D341Med (cell line): ENCODE measurements around the gene REXO1.

Experiments
- DNase-seq: peaks from one replicate; pipeline ENCODE4 v3.0.0; 2012; ENCODE audit warnings: low spot score

The REXO1 gene

GRCh38 chr19:1828279-1829238 is 19.7 kb downstream of the REXO1 start:
- no peak for DNase-seq

DNA sequence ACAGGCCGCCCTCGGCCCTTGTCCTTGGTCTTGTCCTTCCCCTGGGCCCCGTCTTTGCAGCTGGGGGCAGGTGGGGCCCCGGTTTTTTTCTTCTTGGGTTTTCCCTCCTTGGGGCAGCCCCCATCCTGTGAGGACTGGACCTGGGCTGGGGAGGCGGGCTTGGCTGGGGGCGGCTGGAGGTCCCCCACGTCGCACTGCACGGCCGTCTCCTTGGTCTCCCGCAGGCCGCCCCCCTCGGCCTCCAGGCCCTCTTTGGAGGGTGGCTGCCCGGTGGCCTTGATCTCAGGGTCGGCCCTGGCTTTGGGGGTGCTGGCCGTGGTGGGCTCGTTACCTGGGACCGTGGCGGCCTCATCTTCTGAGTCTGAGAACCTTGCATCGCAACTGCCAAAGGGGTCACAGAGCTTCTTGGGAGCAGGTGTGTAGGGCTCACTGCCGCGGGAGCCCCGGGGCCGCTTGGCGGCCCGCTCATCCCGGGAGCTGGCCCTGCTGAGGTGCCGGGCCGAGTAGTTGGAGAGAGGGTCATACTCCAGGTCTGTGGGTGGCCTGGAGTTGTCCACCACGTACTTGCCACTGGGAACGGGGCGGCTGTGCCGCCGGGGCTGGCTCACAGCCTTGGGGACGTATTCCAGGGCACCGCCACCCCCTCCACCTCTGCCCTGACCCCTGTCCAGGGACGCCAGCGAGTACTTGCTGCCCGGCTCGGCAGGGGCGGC is 20.6 kb downstream of the REXO1 start:
- no peak for DNase-seq

GRCh38 chr19:1826557-1827521 is 21.4 kb downstream of the REXO1 start:
- no peak for DNase-seq

DNA sequence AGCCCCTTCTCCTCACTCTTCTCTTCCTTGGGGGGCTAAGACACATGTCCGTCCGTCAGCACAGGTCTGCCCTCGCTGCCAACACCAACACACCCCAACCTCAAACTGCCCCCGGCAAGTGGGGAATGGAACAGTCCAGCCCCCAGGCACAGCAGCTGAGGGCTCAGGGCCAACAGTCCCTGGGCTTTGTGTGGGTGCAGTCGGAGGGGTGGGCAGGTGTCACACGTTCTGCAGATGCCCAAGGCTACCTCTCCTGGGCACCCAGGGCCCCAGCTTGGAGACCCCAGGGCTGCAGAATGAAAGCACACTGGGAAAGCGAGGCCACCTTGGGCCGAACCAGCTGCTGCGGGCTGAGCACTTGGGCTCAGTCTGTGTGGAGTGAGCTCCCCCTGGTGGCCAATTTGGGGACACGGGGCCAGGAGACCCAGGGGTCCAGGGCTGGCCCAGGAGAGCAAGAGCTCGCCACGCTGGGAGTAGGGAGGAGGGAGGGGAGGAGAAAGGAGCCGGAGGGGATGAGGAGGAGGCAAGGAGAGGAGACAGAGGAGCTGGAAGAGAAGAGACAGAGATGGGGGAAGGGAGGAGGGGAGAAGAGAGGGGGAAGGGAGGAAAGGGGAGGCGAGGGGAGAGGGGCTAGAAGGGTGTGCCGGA is 22.2 kb downstream of the REXO1 start:
- DNase-seq: peak; percentile 94

- DNase-seq: no peak
Measured at GRCh38 chr19:1824252-1824622, 24.0 kb downstream of the REXO1 start.

GRCh38 chr19:1823539-1824251 is 24.6 kb downstream of the REXO1 start:
- peak; percentile 68 for DNase-seq

DNA sequence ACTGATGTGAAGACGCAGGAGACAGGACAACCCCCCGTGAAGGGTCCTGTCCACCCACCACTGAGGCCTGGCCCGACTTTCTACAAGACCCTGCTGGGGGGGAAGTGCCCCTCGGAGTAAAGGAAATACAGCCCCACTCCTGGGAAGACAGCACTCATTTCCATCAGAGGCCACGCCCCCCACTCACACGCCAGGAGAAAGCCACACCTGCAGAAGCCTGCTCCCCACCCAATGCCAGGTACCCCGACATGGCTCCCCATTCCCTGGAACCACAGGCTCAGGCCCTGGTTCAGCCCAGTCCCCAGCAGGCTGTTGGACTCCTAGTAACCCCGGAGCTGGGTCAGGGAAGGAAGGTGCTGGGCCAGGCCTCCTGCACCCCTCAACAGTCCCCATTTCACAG is 25.3 kb downstream of the REXO1 start:
- no peak for DNase-seq

GRCh38 chr19:1822210-1822609 is 26.1 kb downstream of the REXO1 start:
- DNase-seq: no peak

GRCh38 chr19:1819341-1820255 is 28.7 kb downstream of the REXO1 start:
- no peak for DNase-seq

DNA sequence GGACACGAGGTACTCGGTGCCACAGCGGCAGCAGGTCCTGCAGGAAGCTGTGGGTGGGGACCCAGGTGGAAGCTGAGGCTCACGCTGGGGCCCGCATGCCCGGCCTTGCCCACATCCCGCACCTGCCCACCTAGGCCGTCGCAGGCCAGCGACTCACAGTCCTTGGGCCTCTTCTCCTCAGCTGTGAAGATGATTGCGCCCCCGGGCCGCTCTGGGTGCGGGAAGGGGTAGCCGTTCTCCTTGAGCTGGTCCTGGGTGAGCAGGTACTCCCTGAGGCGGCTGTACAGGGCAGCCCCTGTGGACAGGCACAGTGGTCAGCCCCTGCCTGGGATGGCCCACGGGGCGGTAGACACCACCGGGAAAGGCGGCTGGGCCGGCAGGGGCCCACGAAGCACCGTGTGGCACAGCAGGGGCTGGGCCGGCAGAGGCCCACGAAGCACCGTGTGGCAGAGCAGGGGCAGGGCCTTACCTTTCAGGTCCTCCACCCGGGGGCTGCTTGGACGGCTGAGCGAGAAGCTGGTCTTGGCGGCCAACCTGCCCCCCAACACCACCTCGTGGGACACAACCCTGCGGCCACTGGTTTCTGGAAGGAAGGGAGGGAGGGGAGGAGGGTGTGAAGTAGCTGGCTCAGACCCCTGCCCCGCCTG is 29.6 kb downstream of the REXO1 start:
- DNase-seq: no peak

DNA sequence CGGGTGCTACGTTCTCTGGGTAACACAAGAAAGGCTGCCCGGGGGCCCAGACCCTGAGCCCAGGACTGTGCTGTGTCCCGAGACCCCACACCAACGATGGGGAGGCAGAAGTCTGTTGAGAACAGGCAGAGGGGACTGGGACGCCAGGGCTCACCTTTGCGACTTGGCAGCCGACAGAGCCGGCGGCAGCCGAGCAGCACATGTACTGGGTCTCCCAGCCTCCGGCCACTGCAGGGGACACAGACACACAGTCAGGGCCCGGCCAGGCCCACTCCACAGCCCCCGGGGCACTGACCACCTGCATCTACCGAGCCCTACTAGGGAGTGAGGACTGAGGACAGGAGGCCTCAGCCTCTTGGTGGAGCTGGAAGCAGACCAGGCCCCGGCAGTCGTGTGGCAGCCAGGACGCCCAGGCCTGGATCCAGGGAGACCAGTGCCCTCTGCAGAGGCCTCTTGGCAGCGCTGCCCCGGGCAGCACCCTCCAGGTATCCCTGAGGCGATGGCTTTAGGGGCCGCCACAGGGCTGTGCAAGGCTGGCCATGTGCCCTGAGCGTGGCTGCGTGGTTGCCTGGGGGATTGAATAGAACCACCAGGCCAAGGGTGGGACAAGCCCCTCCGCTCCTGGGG is 30.6 kb downstream of the REXO1 start:
- no peak for DNase-seq

DNA sequence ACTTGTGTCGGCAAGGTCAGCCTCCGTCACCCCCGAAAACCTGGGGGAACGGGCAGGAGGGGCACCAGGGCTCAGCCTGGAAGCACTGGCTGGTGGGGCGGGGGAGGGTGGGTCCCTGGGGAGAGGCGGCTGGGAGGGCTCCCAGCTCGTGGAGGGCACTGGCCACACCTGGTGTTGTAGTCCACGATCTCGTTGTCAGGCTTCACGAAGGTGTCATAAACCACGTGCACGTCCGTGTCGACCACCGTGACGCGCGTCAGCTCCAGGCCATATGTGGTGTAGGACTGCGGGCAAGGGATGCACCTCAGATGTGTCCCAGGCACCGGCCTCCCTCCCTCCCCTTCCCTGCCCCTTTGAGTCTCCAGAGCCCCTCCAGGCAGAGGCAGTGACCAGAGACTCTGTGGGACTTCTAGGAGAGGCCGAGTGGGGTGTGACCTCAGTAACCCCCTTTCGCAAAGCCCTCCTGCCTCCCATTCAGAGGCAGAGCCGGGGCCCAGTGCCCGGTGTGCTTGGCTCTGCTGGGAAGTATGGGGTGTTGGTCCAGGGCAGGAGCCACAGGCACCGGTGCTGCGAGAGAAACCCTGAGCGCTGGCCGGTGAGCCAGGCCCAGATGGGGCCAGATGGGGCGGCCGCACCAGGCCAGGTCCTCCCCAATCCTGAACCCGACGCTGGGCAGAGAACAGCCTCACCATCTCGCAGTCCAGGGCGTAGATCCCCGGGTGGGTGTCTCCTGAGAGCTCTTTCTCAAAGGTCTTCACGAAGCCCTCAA is 31.6 kb downstream of the REXO1 start:
- DNase-seq: no peak

DNA sequence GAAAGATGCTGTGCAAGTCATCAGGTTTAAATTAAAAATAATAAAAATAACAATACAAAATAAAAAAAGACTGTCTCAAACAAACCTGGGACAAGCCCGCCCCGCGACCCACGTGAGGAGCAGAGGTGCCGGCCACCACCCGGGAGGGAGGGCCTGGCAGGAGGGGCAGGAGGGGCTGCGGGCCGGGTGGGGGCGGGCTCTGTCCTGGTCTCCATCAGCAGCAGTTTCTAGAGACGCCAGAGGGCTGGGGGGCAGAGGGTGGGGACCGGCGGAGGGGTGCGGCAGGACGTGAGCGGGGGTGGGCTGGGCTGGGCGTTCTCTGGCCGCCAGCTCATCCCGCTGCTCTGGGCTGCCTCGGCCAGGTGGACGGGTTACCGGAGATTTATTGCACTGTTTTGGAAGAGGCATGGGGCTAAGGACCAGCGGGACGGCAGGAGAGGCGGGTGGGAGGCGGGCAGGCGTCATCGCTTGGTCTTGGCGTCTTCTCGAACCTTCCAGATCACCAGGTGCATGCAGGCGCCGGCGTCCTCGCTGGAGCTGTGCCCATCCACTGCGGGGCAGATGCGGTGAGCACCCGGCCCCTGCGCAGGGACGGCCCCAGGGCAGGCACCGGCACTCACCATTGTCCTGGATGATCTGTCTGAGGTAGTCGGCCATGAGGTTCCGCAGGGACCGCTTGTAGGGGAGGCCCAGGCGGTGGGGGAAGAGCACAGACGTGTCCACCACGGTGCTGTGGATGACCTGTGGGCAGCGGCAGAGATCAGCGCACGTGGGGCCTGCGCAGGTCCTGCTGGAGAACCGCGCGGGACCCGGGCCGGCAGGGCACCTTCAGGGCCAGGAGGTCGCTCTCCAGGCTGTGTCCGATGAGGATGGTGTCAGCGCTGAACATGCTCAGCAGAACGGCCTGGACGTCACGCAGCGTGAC is 32.4 kb downstream of the REXO1 start:
- no peak for DNase-seq

DNA sequence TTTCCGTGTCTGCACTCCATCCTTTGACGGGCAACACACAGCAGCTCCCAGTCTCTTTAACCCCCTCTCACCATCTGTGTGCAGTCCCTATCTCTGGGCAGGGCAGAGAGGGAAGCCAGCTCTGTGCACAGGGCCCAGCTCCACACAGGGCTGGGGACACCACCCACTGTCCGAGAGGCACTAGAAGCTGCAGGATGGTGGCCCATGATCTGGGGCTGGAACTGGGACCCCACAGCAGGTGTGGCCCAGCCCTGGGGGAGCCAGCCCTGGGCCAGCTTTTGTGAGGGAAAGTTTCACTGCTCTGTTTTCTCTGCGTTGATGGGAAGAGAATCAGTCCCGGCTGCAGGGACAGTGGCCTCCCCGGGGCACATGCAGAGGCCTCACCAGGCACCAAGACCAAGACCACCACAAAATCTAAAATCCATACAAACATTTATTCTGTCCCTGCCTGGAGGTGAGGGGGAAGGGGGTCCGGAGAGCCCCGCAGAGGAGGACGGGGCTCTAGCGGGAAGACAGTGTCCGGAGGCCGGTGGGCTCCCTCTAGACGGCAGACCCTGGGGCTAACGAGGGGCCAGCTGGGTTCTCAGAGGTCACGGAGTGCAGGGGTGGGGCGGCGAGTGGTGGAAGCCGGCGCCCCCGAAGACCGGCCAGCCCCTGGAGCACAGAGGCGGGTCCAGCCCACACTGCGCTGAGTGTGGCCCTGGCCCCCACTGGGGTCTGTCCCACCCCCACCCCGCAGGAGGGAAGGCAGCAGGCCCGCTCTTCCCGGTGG is 33.3 kb downstream of the REXO1 start:
- no peak for DNase-seq

- DNase-seq: no peak
Measured at GRCh38 chr19:1814391-1814790, 33.9 kb downstream of the REXO1 start.
